ENCODE measurements around the gene TH.
A peak's percentile ranks its signal among the peaks of the same experiment; 100 is the strongest.

The TH gene

GRCh38 chr11:2193099-2193887 is 21.7 kb upstream of the TH start:
- H3K27ac ChIP-seq, result peak overlapping the region; percentile 59
- TF ChIP-seq CTCF (IDR thresholded peaks at IDR 0.05) (no peak), ZFX (IDR thresholded peaks at IDR 0.05; ENCODE audit: borderline replicate concordance) (no peak)

GRCh38 chr11:2192435-2192834 is 20.8 kb upstream of the TH start:
- H3K27ac ChIP-seq, result peak overlapping the region; percentile 59
- no peak for TF ChIP-seq ZFX (IDR thresholded peaks at IDR 0.05; ENCODE audit: borderline replicate concordance)
- TF ChIP-seq CTCF (IDR thresholded peaks at IDR 0.05), result no peak

GRCh38 chr11:2191883-2192282 is 20.3 kb upstream of the TH start:
- peak overlapping the region; percentile 59 for H3K27ac ChIP-seq
- no peak for TF ChIP-seq CTCF (IDR thresholded peaks at IDR 0.05)
- TF ChIP-seq ZFX (IDR thresholded peaks at IDR 0.05; ENCODE audit: borderline replicate concordance), result no peak

- peak overlapping the region; percentile 36; the same call in 1 of the 2 replicates for H3K27ac ChIP-seq
Observed at GRCh38 chr11:2190657-2191471, 19.2 kb upstream of the TH start.

GRCh38 chr11:2189938-2190656 is 18.5 kb upstream of the TH start:
- no peak overlapping the region for H3K27ac ChIP-seq

More at GRCh38 chr11:2190657-2191471, 19.2 kb upstream of the TH start:
- TF ChIP-seq CTCF (IDR thresholded peaks at IDR 0.05), result no peak

DNA sequence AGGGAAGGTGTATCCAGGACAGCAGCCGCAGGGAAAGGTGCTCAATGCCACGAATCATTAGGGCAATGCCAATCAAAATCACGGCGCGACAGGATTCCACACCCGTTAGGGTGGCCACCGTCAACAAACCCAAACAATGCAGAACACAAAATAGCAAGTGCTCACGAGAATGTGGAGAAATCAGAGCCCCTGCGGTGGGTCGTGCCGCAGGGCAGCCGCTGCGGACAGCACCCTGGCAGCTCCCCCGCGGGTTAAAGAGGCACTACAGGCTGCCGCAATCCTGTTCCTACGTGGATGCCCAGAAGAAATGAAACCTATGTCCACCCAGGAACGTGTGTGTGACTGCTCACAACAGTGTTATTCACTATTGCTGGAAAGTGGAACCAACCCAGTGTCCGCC is 17.1 kb upstream of the TH start:
- H3K27ac ChIP-seq, result no peak overlapping the region
- no peak for TF ChIP-seq CTCF (IDR thresholded peaks at IDR 0.05)
- TF ChIP-seq ZFX (IDR thresholded peaks at IDR 0.05; ENCODE audit: borderline replicate concordance), result no peak

More at GRCh38 chr11:2189938-2190656, 18.5 kb upstream of the TH start:
- TF ChIP-seq ZFX (IDR thresholded peaks at IDR 0.05; ENCODE audit: borderline replicate concordance), result no peak
- TF ChIP-seq CTCF (IDR thresholded peaks at IDR 0.05), result no peak
